HG02623 (cell line): ENCODE results near the gene FDXR.
"Not testable (repeated sequence)": the region's sequence is repeated elsewhere in the genome, so short reads cannot be mapped to it uniquely, and the experiment has no call there.

Source experiments
- ATAC-seq: cut with Tn5 transposase; IDR thresholded peaks from one replicate; pipeline ENCODE4 v1.9.1; 2021; ENCODE audit warnings: moderate library complexity; ENCODE audit not compliant: unreplicated experiment

Gene FDXR

DNA sequence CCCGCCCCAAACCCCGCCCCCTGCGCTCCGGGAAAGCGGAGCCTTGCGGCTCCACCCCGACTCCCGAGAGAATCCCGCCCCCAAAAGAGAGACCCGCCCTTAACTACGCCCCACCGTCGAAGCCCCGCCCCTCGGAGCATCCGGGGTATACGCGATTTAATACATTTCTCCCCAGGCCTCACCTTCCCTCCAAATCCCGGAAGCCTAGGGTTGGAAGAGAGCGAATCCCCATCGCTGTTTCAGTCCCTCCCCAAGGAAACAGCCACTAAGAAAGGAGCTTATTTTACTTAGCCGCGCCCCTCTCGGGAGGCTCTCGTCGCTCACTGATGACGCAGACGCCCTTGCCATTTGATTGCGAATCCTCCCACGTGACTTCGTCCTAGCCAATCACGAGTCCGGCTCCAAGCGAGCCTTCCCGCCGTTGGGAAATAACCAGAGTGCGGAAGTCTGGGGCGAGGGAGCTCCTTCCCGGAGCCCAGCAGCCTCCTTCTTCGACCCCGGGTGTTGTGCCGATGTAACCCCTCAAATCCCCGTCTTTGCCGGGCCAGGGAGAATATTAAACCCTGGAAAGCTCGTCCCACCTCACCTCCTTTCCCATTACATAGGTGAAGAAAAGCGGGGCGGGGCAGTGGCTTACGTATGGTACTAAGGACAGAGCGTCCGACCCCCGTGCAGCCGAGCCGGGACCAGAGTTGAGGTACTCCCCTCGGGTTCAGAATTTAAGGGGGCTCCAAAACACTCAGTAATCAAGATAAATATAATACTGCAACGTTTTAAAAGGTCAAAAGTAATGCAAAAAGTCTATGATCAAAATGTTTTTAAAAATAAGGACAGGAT is 461 bp upstream of the FDXR start:
- ATAC-seq, result peak; percentile 93

DNA sequence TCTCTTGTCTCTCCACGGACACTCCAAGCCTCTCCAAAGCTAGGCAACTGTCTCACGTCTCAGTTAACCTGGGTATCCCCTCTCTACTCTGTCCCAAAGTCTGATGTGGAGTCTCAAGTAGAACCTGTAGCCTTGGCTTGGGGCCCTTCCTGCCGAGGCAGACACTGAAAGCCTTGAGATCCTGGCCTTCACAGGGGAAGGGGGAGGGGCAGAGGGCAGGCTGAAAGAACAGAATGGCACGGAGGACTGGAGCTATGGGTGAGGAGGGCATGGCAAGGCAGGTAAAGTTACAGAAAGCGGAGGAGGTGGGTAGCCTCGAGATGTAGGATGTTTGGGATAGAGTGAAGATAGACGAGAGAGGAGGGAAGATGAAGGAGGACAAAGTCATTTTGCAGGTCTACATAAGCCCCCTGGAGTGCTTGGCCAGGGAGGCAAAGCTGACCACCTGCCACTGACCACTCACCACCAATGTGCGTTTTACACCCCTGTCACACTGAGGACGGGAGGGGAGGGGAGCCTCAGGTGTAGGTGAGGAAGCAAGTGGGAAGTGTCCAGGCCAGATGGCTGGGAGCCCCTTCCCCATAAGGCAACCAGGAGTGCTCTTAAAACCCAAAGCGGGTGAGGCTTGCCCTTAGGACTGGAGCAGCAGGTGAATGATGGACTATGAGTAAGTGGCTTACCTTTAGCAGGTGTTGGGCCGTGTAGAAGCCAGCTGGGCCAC is 1.3 kb downstream of the FDXR start:
- ATAC-seq, result no peak

DNA sequence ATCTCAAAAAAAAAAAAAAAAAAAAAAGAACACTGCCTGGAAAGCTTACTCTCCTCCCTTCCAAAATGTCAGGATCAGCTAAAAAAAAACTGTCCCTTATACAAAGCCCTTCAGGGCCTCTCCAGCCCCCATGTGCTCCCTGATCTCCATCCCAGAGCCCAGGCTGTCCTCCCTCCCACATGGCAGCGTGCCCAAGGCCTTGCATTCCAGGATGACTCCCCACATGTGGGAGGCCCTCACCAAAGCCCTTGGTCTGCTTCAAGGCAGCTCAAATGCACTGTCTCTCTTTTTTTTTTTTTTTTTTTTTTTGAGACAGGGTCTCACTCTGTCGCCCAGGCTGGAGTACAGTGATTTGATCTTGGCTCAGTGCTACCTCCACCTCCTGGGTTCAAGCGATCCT is 2.3 kb downstream of the FDXR start:
- ATAC-seq, result no peak

DNA sequence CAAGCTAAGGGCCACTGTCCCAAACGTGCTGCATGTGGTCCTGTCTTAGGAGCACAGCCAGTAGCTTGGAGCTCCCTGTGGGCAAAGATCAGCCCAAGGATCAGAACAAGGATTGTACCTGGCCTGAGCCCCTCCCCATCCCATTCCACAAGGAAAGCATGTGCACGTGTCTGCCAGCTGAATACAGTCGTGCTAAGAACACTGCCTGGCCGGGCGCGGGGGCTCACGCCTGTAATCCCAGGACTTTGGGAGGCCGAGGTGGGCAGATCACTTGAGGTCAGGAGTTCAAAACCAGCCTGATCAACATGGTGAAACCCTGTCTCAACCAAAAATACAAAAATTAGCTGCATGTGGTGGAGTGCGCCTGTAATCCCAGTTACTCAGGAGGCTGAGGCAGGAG is 2.8 kb downstream of the FDXR start:
- not testable (repeated sequence) for ATAC-seq

DNA sequence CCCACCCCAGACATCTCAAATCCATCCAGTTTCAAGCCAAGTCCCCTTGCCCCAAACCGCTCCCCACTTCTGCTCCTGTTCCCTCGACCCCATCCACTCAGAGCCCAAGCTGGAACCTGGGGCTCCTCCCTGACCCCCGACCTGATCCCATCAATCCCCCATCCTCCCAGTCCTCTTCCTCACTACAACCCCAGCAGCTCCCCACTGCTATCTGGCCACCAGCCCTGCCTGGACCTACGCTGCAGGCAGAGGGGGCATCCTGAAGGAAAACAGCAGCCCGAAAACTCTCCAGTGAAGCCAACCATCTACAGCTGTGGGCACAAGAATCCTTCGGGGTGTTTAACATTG is 3.9 kb downstream of the FDXR start:
- ATAC-seq, result no peak

DNA sequence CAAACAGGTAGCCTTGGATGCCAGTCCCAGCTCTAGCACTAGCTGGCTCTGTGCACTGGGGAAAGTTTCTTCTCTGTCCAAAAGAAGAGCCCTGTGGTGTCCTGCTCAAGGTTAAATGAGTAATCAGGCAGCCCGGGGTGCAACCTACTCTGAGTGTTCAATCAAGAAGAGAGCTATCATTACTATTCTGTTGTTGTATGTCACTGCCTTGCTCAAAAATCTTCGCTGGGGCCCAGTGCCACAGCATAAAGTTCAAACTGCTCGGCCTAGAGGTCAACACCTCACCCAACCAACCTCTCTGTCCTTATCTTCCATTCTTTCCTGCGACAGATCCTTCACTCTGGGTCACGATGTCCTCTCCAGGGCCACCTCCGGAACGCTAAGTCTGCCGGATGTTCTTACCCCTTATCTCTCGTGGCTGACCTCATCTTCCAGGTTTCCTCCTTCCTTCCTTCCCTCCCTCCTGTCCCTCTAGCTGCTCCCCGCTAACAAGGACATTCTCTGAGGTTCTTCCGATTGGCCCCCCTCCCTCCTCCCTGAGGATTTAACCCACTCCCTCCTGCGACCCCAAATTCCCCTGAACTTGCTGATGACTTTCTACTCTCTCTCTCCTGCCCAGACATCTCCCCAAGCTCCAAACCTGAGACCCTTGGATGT is 4.4 kb downstream of the FDXR start:
- no peak for ATAC-seq

DNA sequence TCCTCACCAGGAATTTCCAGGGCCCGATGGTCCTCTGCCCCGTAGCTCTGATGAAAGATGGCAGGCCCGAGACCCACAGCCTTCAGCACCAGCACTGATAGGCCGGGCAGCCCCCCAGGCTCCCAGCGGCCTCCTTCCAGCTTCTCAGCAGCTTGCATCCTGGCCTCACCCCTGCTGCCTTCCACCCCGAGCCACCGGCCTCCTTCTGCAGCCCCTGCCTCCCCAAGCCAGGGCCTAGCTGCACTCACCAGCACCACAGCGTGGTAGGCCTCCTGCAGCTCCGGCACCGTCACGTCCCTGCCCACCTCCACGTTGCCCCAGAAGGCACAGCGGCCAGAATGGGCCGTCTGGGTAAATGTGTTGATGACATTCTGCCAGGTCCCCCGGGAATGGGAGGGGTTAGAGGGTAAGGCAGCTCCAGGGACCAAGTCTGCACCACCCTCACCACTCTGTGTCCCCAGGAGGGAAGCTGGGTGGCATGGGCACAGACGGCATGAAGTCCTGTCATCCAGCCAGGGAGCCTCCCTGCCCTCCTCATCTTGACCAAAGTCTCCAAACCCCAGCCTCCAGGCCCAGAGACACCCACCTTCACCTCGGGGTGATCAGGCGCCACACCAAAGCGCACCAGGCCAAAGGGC is 6.5 kb downstream of the FDXR start:
- ATAC-seq, result no peak

DNA sequence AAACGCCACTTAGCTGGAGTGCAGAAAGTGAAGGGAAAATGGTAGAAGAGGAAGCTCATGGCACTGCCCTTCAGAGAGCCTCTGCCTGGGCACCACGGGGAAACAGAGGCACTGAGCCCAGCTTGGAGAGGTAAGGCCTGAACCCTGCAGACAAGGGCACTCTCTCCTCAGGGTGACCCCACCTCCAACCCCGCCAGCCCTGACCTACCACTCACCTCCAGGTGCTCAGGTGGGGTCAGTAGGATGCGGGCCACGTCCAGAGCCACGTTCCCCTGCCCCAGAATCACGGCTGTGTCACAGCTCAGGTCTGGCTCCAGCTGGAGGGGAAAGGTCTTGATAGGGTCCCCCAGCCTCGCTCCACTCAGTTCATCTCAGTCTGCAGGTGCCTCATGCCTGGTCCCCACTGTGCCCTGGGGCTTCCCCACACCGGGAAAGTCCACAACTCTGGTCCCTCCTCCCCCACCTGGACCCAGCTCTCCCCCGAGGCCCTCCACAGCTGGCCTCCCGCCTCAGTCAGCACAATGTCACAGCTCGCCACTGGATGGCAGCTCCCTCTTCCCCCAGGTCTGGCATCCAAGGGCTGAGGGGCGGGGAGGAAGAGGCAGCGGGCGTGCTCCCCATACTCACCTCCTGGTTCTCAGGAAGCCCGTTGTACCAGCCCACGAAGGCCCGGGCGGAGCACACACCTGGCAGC is 7.1 kb downstream of the FDXR start:
- no peak for ATAC-seq

DNA sequence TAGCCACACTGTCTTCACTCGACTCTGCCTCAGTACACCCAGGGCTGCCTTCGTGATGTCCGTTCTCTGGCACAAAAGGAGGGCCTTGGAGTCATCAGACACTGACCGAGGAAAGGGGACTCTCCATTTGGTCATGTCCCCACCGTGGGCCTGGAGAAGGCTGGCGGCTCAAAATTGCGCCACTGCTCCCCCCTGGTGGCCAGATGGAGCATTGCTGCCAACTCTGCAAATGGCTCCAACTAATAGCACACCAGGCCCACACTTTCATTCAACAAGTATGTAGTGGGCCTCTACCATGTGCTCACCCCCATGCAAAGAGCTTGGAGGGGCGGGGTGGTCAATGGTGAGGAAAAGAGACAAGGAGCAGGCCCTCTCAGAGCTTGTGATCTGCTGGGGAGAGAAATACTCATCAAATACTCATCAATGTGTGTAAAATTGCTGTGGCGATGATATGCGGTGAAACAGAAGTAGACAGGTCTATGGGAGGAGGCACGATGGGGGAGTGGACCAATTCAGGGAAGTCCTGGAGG is 7.9 kb downstream of the FDXR start:
- ATAC-seq, result no peak

DNA sequence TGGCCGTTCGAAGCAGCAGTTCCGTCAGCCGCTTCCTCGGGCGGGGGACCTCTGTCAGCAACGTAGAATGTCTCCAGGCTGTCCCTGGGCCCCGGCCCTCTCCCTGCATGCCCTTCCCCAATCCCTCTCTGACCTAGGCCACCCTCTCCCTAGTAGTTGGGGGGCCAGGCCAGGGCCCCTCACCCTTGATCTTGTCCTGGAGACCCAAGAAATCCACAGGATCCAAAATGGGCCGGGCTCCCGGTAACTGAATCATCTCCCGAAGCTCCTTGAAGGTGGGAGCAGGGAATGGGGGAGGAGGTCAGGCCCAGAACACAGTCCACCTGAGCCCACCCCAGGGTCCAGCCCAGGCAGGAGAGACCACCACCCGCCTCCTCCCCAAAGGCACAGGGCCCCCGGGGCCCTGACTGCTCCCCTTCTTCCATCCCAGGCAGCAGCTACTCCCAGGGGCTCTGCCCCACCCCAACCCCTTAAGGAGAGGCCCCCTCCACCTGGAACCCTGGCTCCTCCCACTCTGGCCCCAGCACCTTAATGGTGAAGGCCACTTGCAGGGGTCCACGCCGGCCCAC is 8.4 kb downstream of the FDXR start:
- no peak for ATAC-seq

DNA sequence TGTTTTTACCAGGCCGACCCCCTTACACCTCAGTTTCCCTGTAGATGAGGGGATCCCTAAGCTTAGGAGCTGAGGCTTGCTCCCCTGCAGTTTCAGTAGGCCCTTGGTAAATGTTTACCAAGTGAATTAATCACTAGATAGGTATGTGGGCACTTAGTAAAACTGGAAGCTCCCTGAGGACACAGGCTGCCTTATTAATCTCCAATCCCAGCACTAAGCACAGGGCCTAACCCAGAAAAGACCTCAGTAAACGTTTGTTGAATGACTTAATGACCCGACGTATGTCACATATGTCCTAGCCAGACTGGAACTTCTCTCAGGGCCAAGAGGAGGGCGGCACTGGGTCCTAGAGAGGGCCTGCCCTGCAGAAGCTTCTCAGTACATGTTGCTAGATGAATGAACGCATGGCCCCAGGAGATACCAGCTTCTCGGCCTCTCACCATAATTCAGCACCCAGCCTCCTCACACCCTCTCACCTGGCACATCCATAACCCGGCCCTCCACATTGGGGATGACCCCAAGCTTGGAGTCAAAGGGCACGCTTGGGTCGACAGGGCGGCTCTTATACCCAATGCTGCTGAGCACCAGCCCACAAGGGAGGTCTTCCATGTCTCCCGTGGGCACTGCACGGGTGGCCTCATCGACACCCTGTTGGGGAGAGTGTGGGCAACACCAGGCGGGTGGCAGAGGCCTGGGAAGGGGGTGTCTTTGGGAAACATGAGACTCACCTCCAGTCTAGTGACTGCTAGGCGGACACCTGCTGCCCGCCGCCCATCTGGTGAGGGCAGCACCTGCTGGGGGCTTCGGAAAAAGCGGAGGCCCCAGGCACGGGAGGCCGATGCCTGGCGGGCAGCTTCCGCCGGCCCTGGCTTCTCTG is 9.1 kb downstream of the FDXR start:
- ATAC-seq, result no peak

DNA sequence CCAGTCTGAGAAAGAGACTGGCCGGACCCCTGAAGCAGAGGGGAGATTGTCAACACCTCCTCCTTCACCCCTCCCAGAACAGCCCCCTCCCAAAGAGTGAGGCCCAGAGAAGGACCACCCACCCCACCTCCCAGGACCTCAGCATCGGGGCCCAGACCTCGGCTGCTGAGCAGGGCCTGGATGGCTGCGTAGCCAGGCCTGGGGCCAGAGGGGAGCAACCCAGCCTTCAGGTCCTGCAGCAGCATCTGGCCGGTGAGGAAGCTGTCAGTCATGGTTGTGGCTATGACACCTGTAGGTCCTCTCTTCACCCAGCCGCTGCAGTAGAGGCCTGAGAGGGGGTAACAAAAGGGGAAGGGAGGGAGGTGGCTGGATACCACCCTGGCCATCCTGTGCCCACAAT is 9.9 kb downstream of the FDXR start:
- ATAC-seq, result no peak

DNA sequence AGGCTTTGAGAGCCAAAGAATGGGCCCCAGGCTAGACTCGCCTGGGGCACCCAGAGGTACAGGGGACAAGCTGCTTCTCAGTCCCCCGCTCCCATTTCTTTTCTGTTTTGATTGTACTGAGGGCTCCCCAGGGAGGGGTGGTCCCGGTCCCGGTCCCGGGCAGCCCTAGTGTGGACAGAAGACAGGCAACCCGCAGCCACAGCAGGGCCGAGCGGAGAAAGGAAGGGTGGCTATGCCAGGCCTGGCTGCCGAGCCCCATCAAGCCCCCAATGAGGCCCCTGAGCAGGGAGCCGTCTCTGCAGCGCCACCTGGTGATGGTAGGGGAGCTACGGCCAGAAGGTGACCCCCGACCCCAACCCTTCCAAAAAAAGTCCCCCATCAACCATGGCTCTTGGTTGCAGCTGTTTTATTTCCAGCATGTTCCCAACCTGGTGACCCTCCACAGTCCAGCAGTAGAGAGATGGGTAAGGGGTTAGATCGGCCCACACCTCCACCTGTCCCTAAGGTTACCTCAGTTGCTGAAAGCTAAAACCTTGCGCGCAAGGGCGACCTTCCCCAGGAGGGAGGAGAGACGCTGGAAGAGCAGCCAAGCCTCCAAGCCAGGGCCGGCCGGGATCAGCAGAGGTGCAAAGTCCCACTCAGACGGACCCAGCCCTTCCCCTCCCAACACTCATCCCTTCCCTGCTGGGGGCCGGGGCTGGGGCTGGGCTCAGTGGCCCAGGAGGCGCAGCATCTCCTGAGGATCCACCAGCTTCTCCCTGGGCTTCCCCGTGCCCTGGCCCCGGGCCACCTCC is 10.5 kb downstream of the FDXR start:
- no peak for ATAC-seq

DNA sequence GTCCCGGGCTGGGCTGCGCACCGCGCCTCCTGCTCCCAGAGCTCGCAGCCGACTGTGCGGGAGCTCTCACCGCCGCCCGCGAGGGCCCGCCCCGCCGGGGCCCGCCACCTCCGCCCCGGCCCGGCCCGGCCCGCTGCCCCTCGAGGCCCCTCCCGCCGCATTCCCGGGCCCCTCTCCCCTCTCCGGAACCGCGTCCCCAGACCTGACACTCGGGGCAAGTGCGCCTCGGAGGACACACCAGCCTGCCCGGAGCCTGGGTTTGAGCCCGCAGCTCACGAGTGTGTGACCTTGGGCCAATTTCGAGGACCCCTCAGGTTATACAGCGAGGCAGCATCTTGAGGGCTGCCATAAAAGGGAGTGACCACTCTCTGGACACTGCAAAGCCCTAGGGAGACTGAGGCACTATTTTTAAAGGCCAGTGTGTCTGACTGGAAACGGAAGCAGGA is 11.1 kb downstream of the FDXR start:
- ATAC-seq, result no peak

DNA sequence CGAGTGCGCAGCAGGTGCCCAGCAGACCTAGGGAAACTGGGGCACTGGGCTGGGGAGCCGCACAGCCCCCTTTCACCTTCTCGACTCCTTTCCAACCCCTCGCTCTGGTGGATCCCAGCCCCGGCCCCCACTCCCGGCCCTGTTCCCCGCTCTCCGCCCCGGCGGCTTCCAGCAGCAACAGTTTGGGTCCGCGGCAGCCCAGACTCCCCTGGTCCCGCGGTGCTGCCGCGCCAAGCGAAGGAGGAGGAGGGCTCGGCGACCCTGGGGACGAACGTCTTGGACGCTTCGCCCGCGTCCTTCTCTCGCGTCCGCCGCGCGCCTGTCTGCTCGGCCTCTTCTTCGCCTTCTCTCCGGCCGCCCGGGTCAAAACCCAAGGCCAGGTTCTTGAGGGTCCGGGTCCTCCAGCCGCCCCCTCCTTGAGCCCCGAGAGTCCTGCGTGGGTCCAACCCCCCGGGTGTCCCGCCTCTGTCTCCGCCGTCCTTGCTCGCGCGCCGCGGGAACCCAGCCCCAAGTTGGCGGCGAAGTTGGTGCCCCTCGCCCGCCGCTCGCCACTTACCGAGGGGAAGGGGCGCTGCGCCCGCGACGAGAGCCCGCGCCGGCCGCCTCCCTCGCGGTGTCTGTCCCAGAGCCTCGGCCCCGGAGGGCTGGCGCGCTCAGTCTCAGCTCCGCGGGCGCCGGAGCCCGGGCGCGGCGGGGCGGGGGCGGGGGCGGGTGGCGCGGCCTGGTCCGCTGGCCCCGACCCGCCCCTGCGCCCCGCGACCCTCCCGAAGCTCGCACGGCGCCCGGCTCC is 11.7 kb downstream of the FDXR start:
- ATAC-seq, result no peak

DNA sequence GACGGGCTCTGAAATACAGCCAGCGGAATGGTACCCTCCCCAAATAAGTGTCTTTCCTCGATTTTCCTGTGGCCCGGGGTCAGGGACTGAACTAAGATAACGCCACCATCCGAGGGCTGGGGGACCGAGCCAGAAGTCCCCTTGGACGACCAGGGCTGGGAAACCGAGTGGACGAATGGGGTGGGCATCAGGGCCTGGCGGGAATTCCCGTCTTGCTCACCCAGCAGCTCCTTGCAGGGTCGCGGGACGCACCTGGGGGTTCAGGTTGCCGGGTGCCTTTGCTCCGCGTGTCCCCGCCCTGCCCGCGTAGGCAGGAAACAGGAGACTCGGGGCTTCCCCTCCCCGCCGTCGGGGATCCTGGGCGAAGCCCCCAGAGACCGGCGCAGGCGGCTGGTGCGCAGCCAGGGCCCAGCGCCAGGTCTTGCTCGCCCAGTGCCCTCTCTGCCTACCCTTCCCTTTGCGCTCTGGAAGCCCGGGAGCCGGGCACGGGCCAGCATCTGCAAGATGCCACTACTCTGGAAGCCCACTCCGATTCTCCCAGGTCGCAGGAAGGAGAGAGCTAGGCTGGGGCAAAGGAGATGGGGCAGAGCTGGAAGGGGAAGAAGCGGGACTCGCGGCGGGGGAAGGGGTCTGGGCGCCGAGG is 12.4 kb downstream of the FDXR start:
- no peak for ATAC-seq
